ENCODE measurements around the gene NCAM1.

Gene NCAM1

GRCh38 chr11:113034576-113034975 lies 73.4 kb downstream of the NCAM1 start:
- Histone ChIP-seq H3K9me3 (ENCODE audit: severe bottlenecking) (no peaks in the 10 kb centered on the region), H3K27me3 (ENCODE audit: insufficient read depth, low read depth, severe bottlenecking) (no peaks in the 10 kb centered on the region), H3K36me3 (no peaks in the 10 kb centered on the region), H3K27ac (no peak overlapping the region), H3K4me3 (ENCODE audit: low read depth, low read length) (no peak overlapping the region)
- TF ChIP-seq, protein P1, sequence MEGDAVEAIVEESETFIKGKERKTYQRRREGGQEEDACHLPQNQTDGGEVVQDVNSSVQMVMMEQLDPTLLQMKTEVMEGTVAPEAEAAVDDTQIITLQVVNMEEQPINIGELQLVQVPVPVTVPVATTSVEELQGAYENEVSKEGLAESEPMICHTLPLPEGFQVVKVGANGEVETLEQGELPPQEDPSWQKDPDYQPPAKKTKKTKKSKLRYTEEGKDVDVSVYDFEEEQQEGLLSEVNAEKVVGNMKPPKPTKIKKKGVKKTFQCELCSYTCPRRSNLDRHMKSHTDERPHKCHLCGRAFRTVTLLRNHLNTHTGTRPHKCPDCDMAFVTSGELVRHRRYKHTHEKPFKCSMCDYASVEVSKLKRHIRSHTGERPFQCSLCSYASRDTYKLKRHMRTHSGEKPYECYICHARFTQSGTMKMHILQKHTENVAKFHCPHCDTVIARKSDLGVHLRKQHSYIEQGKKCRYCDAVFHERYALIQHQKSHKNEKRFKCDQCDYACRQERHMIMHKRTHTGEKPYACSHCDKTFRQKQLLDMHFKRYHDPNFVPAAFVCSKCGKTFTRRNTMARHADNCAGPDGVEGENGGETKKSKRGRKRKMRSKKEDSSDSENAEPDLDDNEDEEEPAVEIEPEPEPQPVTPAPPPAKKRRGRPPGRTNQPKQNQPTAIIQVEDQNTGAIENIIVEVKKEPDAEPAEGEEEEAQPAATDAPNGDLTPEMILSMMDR (IDR thresholded peaks at IDR 0.05; ENCODE audit: low read depth, low read length): no peak
- no peak for DNase-seq

- no peaks in the 10 kb centered on the region for H3K9me3 ChIP-seq (ENCODE audit: severe bottlenecking)
- H3K4me3 ChIP-seq (ENCODE audit: low read depth, low read length): no peak overlapping the region
- no peaks in the 10 kb centered on the region for H3K36me3 ChIP-seq
- H3K27ac ChIP-seq: no peak overlapping the region
- no peaks in the 10 kb centered on the region for H3K27me3 ChIP-seq (ENCODE audit: insufficient read depth, low read depth, severe bottlenecking)
- TF ChIP-seq, protein P1 (IDR thresholded peaks at IDR 0.05; ENCODE audit: low read depth, low read length): no peak
- DNase-seq: no peak
Observed at GRCh38 chr11:113035708-113036107, 74.5 kb downstream of the NCAM1 start.

GRCh38 chr11:113043698-113044097 lies 82.5 kb downstream of the NCAM1 start:
- TF ChIP-seq, protein P1 (IDR thresholded peaks at IDR 0.05; ENCODE audit: low read depth, low read length): no peak
- Histone ChIP-seq H3K27me3 (ENCODE audit: insufficient read depth, low read depth, severe bottlenecking) (no peaks in the 10 kb centered on the region), H3K4me3 (ENCODE audit: low read depth, low read length) (no peak overlapping the region), H3K9me3 (ENCODE audit: severe bottlenecking) (no peaks in the 10 kb centered on the region), H3K36me3 (no peaks in the 10 kb centered on the region), H3K27ac (no peak overlapping the region)
- no peak for DNase-seq

DNA sequence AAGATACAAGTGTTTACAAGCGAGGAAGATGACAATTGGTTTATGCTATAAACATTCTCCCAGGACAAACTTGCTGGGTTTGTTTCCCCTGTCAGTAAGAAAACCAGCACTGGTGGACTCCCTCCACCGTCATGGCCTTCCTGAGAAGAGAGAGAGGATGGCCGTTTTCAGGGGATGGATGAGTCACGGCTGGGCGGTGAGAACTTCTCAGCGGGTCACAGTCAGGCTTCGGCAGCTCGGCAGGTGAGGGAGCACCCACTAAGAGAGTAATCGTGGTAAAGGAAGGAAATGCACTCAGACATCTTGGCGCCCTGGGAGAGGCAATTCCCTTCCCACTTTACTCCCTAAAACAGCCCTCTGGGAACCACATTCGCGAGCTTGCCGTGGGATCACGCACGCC lies 83.9 kb downstream of the NCAM1 start:
- H3K27ac ChIP-seq: no peak overlapping the region
- no peaks in the 10 kb centered on the region for H3K36me3 ChIP-seq
- no peak for DNase-seq
- TF ChIP-seq, protein P1 (IDR thresholded peaks at IDR 0.05; ENCODE audit: low read depth, low read length): no peak
- no peaks in the 10 kb centered on the region for H3K9me3 ChIP-seq (ENCODE audit: severe bottlenecking)
- H3K4me3 ChIP-seq (ENCODE audit: low read depth, low read length): no peak overlapping the region
- H3K27me3 ChIP-seq (ENCODE audit: insufficient read depth, low read depth, severe bottlenecking): no peaks in the 10 kb centered on the region

DNA sequence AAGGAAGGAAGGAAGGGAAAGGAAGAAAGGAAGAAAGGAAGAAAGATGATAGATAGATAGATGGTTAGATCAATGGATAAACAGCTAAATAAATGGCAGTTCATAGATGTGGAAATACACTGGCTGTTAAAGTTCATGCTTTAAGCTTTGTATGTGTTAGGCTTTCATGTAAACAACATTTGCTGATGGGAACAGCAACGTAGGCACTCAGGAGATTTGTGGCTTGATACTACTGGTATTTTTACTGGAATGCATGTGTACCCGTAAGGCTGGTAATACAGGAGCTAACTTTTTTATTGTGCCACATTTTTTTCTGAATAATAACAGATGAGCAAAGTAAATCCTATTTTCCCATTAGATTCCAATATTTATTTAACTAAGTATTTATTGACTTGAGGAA lies 85.6 kb downstream of the NCAM1 start:
- TF ChIP-seq, protein P1 (IDR thresholded peaks at IDR 0.05; ENCODE audit: low read depth, low read length): no peak
- H3K27me3 ChIP-seq (ENCODE audit: insufficient read depth, low read depth, severe bottlenecking): no peaks in the 10 kb centered on the region

More for the DNA sequence above, 85.6 kb downstream of the NCAM1 start:
- no peaks in the 10 kb centered on the region for H3K36me3 ChIP-seq
- no peaks in the 10 kb centered on the region for H3K9me3 ChIP-seq (ENCODE audit: severe bottlenecking)
- no peak overlapping the region for H3K4me3 ChIP-seq (ENCODE audit: low read depth, low read length)
- H3K27ac ChIP-seq: no peak overlapping the region
- no peak for DNase-seq

All from WERI-Rb-1 (cell line).